HepG2 (cell line): ENCODE data around the gene C20orf204. TPM values are rescaled to one million over a fixed set of nuclear protein-coding genes. Genes with fewer than 3 reads are reported as not detected.

ENCODE experiments used
- AGO1 ChIP-seq: fragments of 200-400 bp; formaldehyde crosslinking; IDR thresholded peaks from 2 replicates; pipeline ENCODE4 v1.6.1; 2017; ENCODE audit warnings: mild to moderate bottlenecking, low read depth, low read length, moderate library complexity; ENCODE audit not compliant: poor library complexity, severe bottlenecking
- ARNT ChIP-seq: fragments of 450-650 bp; IDR thresholded peaks from 2 replicates; pipeline ENCODE4 v1.6.1; 2017
- ATF1 ChIP-seq: IDR thresholded peaks from 2 replicates; pipeline ENCODE4 v1.6.1; 2016; ENCODE audit warnings: mild to moderate bottlenecking, control low read depth
- KIAA2018 ChIP-seq: sonication (generic); formaldehyde crosslinking; IDR thresholded peaks from 2 replicates; pipeline ENCODE4 v1.5.0; 2020; ENCODE audit warnings: mild to moderate bottlenecking, missing genetic modification reagents, borderline replicate concordance
- KMT2A ChIP-seq: sonication (generic); formaldehyde crosslinking; IDR thresholded peaks from 2 replicates; pipeline ENCODE4 v1.4.0; 2020; ENCODE audit warnings: missing genetic modification reagents
- MBD4 ChIP-seq: IDR thresholded peaks from 2 replicates; pipeline ENCODE4 v1.6.1; 2012; ENCODE audit warnings: low read length, inconsistent platforms, borderline replicate concordance
- MXD1 ChIP-seq: sonication (generic); formaldehyde crosslinking; IDR thresholded peaks from 2 replicates; pipeline ENCODE4 v1.4.0; 2020; ENCODE audit warnings: mild to moderate bottlenecking, missing genetic modification reagents
- PCBP1 ChIP-seq: fragments of 200-400 bp; formaldehyde crosslinking; IDR thresholded peaks from 2 replicates; pipeline ENCODE4 v1.6.1; 2017; ENCODE audit warnings: mild to moderate bottlenecking, low read depth, low read length, borderline replicate concordance
- PHF8 ChIP-seq: sonication (generic); formaldehyde crosslinking; IDR thresholded peaks from 2 replicates; pipeline ENCODE4 v1.5.0; 2020; ENCODE audit warnings: missing genetic modification reagents
- RNF2 ChIP-seq: fragments of 450-650 bp; conservative IDR thresholded peaks from 2 replicates; pipeline ENCODE4 v1.6.1; 2016; ENCODE audit warnings: low read depth
- RXRA ChIP-seq: sonication (generic); formaldehyde crosslinking; IDR thresholded peaks from 2 replicates; pipeline ENCODE4 v1.5.1; 2020; ENCODE audit warnings: missing genetic modification reagents
- SAP130 ChIP-seq: IDR thresholded peaks from 2 replicates; pipeline ENCODE4 v1.6.1; 2016; ENCODE audit warnings: low read depth
- SP5 ChIP-seq: IDR thresholded peaks from 2 replicates; pipeline ENCODE4 v1.6.1; 2016; ENCODE audit warnings: low read depth, borderline replicate concordance
- TBX3 ChIP-seq: fragments of 450-650 bp; IDR thresholded peaks from 2 replicates; pipeline ENCODE4 v1.6.1; 2017; ENCODE audit warnings: antibody characterized with exemption, mild to moderate bottlenecking, inconsistent platforms, borderline replicate concordance
- TMF1 ChIP-seq: sonication (generic); formaldehyde crosslinking; IDR thresholded peaks from 2 replicates; pipeline ENCODE4 v1.8.1; 2022; ENCODE audit warnings: low read depth, missing genetic modification reagents
- ZBTB3 ChIP-seq: sonication (generic); formaldehyde crosslinking; IDR thresholded peaks from 2 replicates; pipeline ENCODE4 v1.4.0; 2020; ENCODE audit warnings: low read depth, mild to moderate bottlenecking, moderate library complexity, missing genetic modification reagents, borderline replicate concordance
- ZFY ChIP-seq: sonication (generic); formaldehyde crosslinking; IDR thresholded peaks from 2 replicates; pipeline ENCODE4 v1.4.0; 2020; ENCODE audit warnings: missing genetic modification reagents
- ZNF263 ChIP-seq: sonication (generic); formaldehyde crosslinking; IDR thresholded peaks from 2 replicates; pipeline ENCODE4 v1.4.0; 2020; ENCODE audit warnings: missing genetic modification reagents
- ZNF329 ChIP-seq: sonication (generic); formaldehyde crosslinking; IDR thresholded peaks from 2 replicates; pipeline ENCODE4 v1.9.0; 2021; ENCODE audit warnings: low read depth, mild to moderate bottlenecking, missing genetic modification reagents
- ZNF614 ChIP-seq: IDR thresholded peaks from 2 replicates; pipeline ENCODE4 v1.6.1; 2018; ENCODE audit warnings: missing biosample characterization, missing genetic modification reagents, inconsistent platforms, borderline replicate concordance
- ZNF678 ChIP-seq: sonication (generic); formaldehyde crosslinking; IDR thresholded peaks from 2 replicates; pipeline ENCODE4 v1.4.0; 2020; ENCODE audit warnings: mild to moderate bottlenecking, missing genetic modification reagents
- ZNF776 ChIP-seq: sonication (generic); formaldehyde crosslinking; IDR thresholded peaks from 2 replicates; pipeline ENCODE4 v1.4.0; 2020; ENCODE audit warnings: mild to moderate bottlenecking, missing genetic modification reagents
- ZNF850 ChIP-seq: sonication (generic); formaldehyde crosslinking; conservative IDR thresholded peaks from 2 replicates; pipeline ENCODE4 v1.9.0; 2021; ENCODE audit warnings: mild to moderate bottlenecking, missing genetic modification reagents
- ZSCAN22 ChIP-seq: sonication (generic); formaldehyde crosslinking; IDR thresholded peaks from 2 replicates; pipeline ENCODE4 v1.4.0; 2020; ENCODE audit warnings: mild to moderate bottlenecking, missing genetic modification reagents
- polyA plus RNA-seq, 8 experiments: library from polyadenylated mRNA; depleted of rRNA in 3 of 8; stranded (reverse) in 7 of 8; unstranded in 1 of 8; fragments of >200 nt; fragmentation: Illumina TruSeq in 4 of 8; extraction: Trizol in 4 of 8; gene quantifications; 2 replicates each; pipeline versions ENCODE4 v1.2.1 to v1.2.3, GENCODE V29; 2011 to 2016; ENCODE audit warnings: low read depth in 4 of 8, missing spikeins in 1 of 8, mixed read lengths in 1 of 8; ENCODE audit not compliant: insufficient read depth in 1 of 8
- total RNA-seq, 5 experiments: library from RNA; depleted of rRNA; stranded (reverse); fragments of >200 nt; fragmentation: Illumina TruSeq; extraction: Trizol; gene quantifications; 2 replicates each; pipeline ENCODE4 v1.2.3, GENCODE V29; 2016; ENCODE audit warnings: low read depth in 1 of 5

C20orf204 gene
- total and polyA plus RNA-seq, 2 of the 13 experiments (the other 11 are each of a cell fraction or from before 2014, with no cell fraction given) = 22.1 to 80.0 TPM

- TF ChIP-seq KIAA2018 = no peak
- peak; percentile 67 for TF ChIP-seq ZNF776 (CRISPR knock-in tag)
- TF ChIP-seq SAP130 (CRISPR knock-in tag) = no peak
- peak; percentile 19 for TF ChIP-seq AGO1
- no peak for TF ChIP-seq ZNF614 (CRISPR knock-in tag)
- TF ChIP-seq SP5 (CRISPR knock-in tag) = no peak
- TF ChIP-seq PCBP1 = no peak
- TF ChIP-seq TBX3 = no peak
- TF ChIP-seq PHF8 (CRISPR knock-in tag) = peak; percentile 36; the same call in 1 of the 2 replicates
- 0 out of 2 replicates have a peak, but pooled peaks have one; percentile 42 for TF ChIP-seq ZNF329 (CRISPR knock-in tag)
- no peak for TF ChIP-seq MBD4
- no peak for TF ChIP-seq ARNT
- peak; percentile 51; the same call in 1 of the 2 replicates for TF ChIP-seq RXRA (CRISPR knock-in tag)
- TF ChIP-seq TMF1 = 0 out of 2 replicates have a peak, but pooled peaks have one; percentile 13
- no peak; the same call in 1 of the 2 replicates for TF ChIP-seq KMT2A (CRISPR knock-in tag)
- TF ChIP-seq MXD1 (CRISPR knock-in tag) = 0 out of 2 replicates have a peak, but pooled peaks have one; percentile 18
- TF ChIP-seq ZNF678 = peak; percentile 62; the same call in 1 of the 2 replicates
- TF ChIP-seq ZNF263 = no peak
- 0 out of 2 replicates have a peak, but pooled peaks have one; percentile 23 for TF ChIP-seq RNF2
- peak; percentile 39; the same call in 1 of the 2 replicates for TF ChIP-seq ZFY (CRISPR knock-in tag)
- TF ChIP-seq ATF1 (CRISPR knock-in tag) = no peak
- TF ChIP-seq ZBTB3 (CRISPR knock-in tag) = no peak
- TF ChIP-seq ZNF850 (CRISPR knock-in tag) = no peak
- no peak for TF ChIP-seq ZSCAN22 (CRISPR knock-in tag)
These were observed 44.2 kb downstream of the C20orf204 start, which contains the start of gene OPRL1 (continued) for GRCh38 chr20:64080013-64080812.
